Measurements from ENCODE around the gene ALDH3B1.

GRCh38 chr11:68002575-68002937, 7.6 kb upstream of the ALDH3B1 start:
- TF ChIP-seq, protein P1, sequence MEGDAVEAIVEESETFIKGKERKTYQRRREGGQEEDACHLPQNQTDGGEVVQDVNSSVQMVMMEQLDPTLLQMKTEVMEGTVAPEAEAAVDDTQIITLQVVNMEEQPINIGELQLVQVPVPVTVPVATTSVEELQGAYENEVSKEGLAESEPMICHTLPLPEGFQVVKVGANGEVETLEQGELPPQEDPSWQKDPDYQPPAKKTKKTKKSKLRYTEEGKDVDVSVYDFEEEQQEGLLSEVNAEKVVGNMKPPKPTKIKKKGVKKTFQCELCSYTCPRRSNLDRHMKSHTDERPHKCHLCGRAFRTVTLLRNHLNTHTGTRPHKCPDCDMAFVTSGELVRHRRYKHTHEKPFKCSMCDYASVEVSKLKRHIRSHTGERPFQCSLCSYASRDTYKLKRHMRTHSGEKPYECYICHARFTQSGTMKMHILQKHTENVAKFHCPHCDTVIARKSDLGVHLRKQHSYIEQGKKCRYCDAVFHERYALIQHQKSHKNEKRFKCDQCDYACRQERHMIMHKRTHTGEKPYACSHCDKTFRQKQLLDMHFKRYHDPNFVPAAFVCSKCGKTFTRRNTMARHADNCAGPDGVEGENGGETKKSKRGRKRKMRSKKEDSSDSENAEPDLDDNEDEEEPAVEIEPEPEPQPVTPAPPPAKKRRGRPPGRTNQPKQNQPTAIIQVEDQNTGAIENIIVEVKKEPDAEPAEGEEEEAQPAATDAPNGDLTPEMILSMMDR (IDR thresholded peaks at IDR 0.05): no peak
- no peak for TF ChIP-seq POLR2A (IDR thresholded peaks at IDR 0.05)
